ENCODE data around the gene CETN2.
"Not testable (repeated sequence)": the region's sequence is repeated elsewhere in the genome, so short reads cannot be mapped to it uniquely, and the experiment has no call there.

CETN2 gene

GRCh38 chrX:152847281-152847680 lies 16.7 kb upstream of the CETN2 start:
- TF ChIP-seq CTCF (conservative IDR thresholded peaks at IDR 0.05; ENCODE audit: low read depth, low read length): no peak
- no peak overlapping the region for H3K4me3 ChIP-seq (ENCODE audit: low read depth, low read length)
- no peak for DNase-seq (ENCODE audit: low read depth)

GRCh38 chrX:152845618-152846240 lies 15.2 kb upstream of the CETN2 start:
- no peak for TF ChIP-seq CTCF (conservative IDR thresholded peaks at IDR 0.05; ENCODE audit: low read depth, low read length)
- H3K4me3 ChIP-seq (ENCODE audit: low read depth, low read length): no peak overlapping the region
- DNase-seq (ENCODE audit: low read depth): no peak

GRCh38 chrX:152844256-152844655 lies 13.7 kb upstream of the CETN2 start:
- no peak for DNase-seq (ENCODE audit: low read depth)
- H3K4me3 ChIP-seq (ENCODE audit: low read depth, low read length): no peak overlapping the region
- no peak for TF ChIP-seq CTCF (conservative IDR thresholded peaks at IDR 0.05; ENCODE audit: low read depth, low read length)

- no peak overlapping the region for H3K4me3 ChIP-seq (ENCODE audit: low read depth, low read length)
- DNase-seq (ENCODE audit: low read depth): no peak
- TF ChIP-seq CTCF (conservative IDR thresholded peaks at IDR 0.05; ENCODE audit: low read depth, low read length): no peak
Measured at GRCh38 chrX:152843852-152844251, 13.3 kb upstream of the CETN2 start.

- no peak for TF ChIP-seq CTCF (conservative IDR thresholded peaks at IDR 0.05; ENCODE audit: low read depth, low read length)
- H3K4me3 ChIP-seq (ENCODE audit: low read depth, low read length): no peak overlapping the region
- no peak for DNase-seq (ENCODE audit: low read depth)
Measured at GRCh38 chrX:152842772-152843338, 12.3 kb upstream of the CETN2 start.

GRCh38 chrX:152835470-152835869 lies 4.9 kb upstream of the CETN2 start:
- H3K4me3 ChIP-seq (ENCODE audit: low read depth, low read length); DNase-seq (ENCODE audit: low read depth): not testable (repeated sequence)

- DNase-seq (ENCODE audit: low read depth): no peak
- TF ChIP-seq CTCF (conservative IDR thresholded peaks at IDR 0.05; ENCODE audit: low read depth, low read length): no peak
- H3K4me3 ChIP-seq (ENCODE audit: low read depth, low read length): no peak overlapping the region
Measured at GRCh38 chrX:152833378-152833777, 2.8 kb upstream of the CETN2 start.
